Brain pericyte (primary cell): ENCODE results near the gene DPF3.

Experiments
- DNase-seq: peaks from one replicate; pipeline ENCODE4 v3.0.0-alpha.2; 2012; ENCODE audit warnings: low read depth, low spot score

Gene DPF3

DNA sequence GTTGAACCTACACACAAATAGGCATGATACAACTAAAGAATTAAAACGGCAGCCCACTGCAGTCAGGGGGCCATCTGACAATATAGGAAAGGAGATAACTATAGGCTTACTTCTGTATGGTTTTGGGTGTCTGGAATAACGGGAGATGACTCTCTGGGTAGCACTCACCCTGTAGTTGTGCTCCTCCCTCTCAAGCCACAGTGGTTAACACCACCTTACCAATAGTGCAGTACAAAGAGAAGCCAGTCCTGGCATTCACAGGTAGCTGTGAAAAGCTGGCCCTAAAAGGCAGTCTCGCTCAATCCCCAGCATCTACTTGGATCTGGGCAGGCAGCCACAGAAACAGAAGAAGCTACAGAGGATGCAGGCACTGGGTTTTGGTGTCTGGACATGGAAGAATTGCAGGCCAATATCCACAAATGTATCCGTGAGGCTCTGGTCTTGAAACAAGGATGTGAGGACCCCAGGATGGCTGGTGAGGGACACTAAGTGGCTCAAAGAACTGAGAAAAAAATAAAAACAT is 93.0 kb downstream of the DPF3 start:
- no peak for DNase-seq

- DNase-seq = no peak
Observed at GRCh38 chr14:72800296-72800695, 93.6 kb downstream of the DPF3 start.

DNA sequence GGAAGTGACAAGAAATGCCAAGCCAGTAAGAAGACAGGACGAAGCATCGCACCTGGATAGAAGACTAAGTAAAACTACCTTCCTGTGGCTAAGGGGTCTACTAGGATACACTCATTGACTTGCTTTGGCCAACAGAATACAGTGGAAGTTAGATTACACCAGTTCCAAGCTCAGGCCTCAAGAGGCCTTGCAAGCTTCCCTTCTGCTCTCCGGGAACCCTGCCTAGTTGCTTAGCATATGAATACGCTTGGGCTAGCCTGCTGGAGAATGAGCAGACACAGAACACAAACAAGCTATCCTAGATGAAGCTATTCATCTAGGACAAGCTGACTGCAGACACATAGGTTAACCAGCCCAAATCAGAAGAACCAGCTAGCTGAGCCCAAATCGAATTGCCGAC is 97.0 kb downstream of the DPF3 start:
- DNase-seq = no peak

DNA sequence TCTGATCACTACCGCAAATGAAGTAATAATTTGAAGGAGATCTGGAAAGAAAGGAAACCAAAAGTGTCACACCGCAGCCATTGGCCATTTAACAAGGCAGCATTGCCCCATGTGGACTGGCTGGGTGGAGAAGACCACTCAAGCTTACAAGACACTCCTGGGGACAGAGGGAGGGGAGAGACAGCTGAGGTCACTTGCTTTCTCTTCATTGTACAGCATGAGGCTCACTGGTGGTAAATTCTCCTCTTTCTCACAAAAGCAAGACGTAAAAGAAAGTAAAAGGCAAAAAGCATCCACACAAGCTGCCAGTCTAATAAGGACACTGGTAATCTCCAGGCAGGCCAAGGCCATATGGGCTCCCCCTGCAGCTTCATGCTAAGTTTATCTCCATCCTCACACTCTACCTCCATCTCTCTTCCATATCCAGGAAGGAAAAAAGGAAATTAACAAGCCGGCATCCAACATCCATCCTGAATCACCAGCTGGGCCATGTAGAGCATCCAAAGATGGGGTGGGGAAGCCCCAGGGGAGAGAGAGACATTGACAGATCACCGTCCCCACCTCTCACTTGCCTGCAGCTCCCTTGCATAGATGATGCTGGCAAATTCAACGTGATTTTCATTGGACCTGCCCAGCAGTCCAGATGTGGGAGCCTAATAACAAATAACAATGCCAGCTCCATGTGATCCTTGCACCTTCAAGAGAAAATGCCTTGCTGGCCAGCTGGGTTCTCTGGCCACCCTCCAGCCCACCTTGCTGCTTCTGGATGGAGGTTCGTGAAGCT is 100.6 kb downstream of the DPF3 start:
- DNase-seq = no peak

DNA sequence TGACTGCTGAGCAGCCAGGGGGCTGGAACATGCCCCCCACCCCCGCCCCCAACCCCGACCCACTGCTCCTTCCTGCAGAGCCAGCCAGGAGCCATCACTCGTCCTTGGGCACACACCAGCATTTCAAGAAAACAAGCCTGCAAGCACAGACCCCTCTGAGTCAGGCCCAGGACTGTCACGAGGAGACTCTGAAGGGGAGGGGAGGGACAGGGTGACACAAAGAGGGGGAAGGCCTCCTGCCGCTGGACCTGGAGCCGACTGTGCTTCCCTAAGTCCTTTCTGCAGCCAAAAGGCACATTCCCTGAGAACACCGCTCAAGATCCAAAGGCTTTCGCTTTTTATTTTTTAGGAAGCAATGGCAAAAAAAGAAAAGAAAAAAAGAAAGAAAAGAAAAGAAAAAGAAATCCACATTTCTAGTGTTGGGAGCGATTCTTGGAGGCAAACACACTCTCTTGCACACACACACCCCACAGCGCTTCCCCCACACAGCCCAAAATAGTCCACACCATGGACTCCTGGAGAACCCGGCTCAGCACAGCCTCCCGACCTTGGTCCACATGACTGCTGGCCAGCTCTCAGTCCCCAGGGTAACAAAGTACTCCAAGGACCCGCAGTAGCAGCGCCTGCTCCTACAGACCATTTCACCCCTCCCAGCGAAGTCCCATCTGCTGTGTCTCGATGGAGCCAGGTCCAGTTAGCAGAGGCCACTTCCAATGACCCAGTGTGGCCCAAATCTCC is 101.7 kb downstream of the DPF3 start:
- DNase-seq = no peak

GRCh38 chr14:72790887-72791566 is 102.9 kb downstream of the DPF3 start:
- DNase-seq = no peak

DNA sequence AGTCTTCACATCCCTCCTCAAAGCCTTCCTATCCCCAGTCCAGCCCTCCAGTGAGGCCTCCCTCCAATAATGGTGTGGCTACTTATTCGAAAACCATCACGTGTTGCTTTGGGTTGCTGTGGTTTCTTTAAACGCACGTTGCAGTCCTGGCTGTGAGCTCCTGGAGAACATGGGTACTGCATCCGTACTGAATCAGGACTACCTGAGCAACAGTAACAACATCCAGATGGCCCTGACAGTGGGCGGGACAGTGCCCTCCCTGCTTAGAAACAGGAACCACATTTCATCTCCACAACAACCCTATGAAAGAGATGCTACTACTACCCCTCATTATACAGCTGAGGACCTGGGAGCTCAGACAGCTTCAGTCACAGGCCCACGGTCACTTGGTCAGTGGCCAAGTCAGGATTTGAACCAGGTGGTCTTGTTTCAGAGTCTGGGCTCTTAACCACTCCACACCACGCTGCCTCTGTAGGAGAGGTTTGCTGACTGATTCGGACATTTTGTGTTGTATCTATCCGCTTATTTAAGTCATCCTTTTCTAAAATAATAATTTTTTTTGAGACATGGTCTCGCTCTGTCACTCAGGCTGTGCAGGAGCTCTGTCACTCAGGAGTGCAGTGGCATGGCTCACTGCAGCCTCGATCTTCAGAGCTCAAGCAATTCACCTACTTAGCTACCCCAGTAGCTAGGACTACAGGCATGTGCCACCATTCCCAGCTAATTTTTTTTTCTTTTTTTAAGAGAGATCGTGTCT is 104.8 kb downstream of the DPF3 start:
- DNase-seq = no peak

GRCh38 chr14:72788255-72788654 is 105.6 kb downstream of the DPF3 start:
- DNase-seq = no peak

- DNase-seq = no peak
Observed at GRCh38 chr14:72787841-72788240, 106.1 kb downstream of the DPF3 start.

GRCh38 chr14:72786378-72787350 is 107.2 kb downstream of the DPF3 start:
- no peak for DNase-seq

DNA sequence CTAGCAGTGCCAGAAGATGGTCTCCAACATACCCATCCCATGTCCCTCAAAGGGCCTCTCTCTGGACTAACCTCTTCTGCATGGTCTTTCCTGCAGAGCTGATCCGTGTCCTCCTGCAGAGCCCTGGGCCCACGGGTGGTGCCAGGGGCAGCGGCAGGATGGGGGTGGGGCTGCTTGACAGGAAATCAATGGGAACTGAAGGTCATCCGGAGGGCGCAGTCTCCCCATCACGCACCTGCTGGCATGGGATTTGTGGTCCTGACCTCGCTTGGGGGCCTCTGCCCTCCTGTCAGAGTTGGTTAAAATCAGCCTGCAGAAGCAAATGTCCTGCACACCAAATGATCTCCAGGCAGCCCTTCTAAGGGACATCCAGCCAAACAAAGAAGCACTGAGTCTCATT is 110.2 kb downstream of the DPF3 start:
- no peak for DNase-seq

DNA sequence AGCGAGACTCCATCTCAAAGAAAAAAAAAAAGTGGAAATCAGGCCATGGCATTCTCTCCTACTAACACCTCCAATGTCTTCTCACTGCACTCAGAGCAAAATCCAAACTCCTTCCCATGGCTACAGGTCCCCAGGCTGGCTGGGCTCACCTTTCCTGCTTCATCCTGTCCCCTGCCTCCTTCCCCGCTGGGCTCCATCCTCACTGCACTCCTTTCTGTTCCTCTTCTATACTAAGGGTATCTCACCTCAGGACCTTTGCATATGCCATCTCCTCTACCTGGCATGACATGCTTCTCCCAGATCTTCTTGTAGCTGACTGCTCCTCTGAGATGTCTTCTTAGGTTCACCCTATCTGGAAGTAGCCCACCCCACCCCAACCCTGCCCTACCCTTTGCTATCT is 111.1 kb downstream of the DPF3 start:
- DNase-seq = no peak

DNA sequence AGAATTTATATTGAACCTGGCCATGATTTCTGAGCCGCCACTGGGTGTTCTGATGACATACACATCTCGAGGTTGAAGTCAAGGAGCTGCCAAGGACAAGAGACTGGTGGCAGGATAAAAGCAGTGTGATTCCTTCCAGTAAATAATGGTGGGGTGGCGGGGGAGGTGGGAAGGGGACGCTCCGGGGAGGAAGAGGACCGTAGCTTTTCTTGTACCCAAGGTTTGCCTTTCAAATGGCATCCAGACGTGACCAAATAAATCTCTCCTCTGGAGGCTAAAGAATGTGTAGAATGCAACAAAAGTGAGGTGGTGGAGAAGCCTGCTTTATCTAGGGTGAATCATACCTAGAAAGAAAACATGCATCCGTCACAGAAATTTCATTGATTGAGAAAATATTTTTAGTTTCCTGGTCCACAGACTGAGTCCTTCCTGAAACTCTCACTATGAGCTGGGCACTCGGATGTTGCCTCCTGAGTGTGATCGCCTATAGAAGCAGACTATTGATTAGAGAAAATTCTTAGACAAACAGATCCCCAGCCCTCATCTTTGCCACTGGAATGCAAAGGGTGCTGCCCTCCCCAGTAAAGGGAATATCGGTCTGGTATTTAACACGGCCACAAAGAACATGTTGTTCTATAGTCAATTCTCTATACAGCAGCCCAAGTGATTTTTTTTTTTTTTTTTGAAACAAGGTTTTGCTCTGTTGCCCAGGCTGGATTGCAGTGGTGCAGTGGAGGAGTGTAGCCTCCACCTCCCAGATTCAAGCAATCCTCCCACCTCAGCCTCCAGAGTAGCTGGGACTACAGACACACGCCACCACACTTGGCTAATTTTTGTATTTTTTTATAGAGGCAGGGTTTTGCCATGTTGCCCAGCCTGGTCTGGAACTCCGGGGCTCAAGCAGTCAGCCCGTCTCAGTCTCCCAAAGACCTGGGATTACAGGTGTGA is 112.1 kb downstream of the DPF3 start:
- no peak for DNase-seq

DNA sequence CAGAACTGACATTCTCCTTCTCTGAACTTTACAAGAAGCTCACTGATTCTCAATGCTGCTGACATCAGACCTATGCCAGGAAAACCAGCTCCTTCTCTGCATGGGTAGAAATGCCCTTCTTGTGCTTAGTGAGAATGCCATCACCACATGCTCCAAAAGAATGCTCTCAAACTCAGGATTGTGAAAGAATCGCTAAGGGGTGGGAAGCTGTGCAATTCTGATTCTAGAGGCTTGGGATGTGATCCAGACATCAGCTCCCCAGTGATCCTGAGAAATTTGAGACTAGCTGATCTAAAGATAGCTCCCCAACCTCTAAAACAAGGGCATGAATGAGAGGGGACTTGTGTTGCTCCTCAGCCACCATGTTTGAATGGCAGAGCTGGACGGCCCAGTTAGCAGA is 113.2 kb downstream of the DPF3 start:
- no peak for DNase-seq

DNA sequence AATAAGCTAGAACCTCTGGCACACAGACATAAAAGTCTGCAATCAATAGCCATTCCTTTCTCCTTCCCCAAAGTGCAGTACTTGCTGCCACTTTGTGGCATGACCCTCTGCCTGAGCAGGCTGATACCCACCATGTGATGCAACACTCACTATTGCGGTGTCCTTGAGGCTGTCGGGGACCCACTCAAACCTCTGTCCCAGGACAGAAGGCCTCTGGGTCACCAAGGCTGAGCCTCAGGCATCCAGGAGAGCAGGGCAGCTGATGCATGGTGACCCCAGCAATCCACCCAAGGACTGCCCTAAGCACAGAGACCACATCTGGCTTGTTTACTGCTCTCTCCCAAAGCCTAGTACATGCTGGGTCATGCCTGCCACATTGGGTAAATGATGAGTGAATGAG is 114.2 kb downstream of the DPF3 start:
- no peak for DNase-seq

DNA sequence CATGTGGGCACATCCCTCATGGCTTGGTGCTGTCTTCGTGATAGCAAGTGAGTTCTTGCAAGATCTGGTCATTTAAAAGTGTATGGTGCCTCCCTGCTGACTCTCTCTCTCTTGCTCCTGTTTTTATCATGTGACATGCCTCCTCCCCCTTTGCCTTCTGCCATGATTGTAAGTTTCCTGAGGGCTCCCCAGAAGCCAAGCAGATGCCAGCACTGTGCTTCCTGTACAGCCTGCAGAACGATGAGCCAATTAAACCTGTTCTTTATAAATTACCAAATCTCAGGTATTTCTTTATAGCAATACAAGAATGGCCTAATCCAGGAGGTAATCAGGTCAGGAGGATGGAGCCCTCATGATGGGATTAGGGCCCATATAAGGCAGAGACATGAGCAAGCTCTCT is 116.3 kb downstream of the DPF3 start:
- no peak for DNase-seq

GRCh38 chr14:72776701-72777261 is 117.1 kb downstream of the DPF3 start:
- no peak for DNase-seq

- no peak for DNase-seq
Observed at GRCh38 chr14:72775923-72776554, 117.9 kb downstream of the DPF3 start.
